ENCODE measurements around the gene ASRGL1.

GRCh38 chr11:62387381-62387780 is 50.1 kb downstream of the ASRGL1 start:
- TF ChIP-seq CTCF (conservative IDR thresholded peaks at IDR 0.05; ENCODE audit: low read depth, low read length) (no peak), EZH2 (IDR thresholded peaks at IDR 0.05; ENCODE audit: low read length, unreplicated experiment) (no peak)

Data from PC-3 (cell line).